ENCODE data around the gene CSNK2A3.

DNA sequence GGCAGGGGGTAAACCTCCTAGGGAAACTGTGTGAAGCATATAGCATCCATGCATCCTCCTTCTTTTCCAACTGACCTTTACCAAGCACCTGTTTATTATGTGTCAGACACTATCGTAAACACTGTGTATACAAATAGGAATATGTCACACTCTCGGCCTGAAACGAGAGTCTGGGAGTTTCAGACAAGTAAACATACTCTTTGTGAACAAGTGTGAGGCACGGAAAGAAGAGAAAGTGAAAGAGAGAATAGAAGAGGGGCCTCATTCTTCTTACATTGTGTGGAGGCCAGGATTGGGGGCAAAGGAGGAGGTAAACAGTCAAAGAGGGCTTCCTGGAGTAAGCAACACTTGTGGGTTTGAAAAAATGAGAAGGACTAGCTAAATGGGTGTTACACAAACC lies 16.4 kb downstream of the CSNK2A3 start:
- TF ChIP-seq, protein P1, sequence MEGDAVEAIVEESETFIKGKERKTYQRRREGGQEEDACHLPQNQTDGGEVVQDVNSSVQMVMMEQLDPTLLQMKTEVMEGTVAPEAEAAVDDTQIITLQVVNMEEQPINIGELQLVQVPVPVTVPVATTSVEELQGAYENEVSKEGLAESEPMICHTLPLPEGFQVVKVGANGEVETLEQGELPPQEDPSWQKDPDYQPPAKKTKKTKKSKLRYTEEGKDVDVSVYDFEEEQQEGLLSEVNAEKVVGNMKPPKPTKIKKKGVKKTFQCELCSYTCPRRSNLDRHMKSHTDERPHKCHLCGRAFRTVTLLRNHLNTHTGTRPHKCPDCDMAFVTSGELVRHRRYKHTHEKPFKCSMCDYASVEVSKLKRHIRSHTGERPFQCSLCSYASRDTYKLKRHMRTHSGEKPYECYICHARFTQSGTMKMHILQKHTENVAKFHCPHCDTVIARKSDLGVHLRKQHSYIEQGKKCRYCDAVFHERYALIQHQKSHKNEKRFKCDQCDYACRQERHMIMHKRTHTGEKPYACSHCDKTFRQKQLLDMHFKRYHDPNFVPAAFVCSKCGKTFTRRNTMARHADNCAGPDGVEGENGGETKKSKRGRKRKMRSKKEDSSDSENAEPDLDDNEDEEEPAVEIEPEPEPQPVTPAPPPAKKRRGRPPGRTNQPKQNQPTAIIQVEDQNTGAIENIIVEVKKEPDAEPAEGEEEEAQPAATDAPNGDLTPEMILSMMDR (IDR thresholded peaks at IDR 0.05), result no peak
- no peak for TF ChIP-seq POLR2A (IDR thresholded peaks at IDR 0.05)

Measured in uterus (tissue), 2 donors.